ENCODE data around the gene TMEM161A. TPM values are rescaled to one million over a fixed set of nuclear protein-coding genes. Genes with fewer than 3 reads are reported as not detected.
A peak's percentile ranks its signal among the peaks of the same experiment; 100 is the strongest.

The TMEM161A gene
- total and polyA plus RNA-seq, 4 donors: 7.6 to 53.3 (median 14.9) TPM

DNA sequence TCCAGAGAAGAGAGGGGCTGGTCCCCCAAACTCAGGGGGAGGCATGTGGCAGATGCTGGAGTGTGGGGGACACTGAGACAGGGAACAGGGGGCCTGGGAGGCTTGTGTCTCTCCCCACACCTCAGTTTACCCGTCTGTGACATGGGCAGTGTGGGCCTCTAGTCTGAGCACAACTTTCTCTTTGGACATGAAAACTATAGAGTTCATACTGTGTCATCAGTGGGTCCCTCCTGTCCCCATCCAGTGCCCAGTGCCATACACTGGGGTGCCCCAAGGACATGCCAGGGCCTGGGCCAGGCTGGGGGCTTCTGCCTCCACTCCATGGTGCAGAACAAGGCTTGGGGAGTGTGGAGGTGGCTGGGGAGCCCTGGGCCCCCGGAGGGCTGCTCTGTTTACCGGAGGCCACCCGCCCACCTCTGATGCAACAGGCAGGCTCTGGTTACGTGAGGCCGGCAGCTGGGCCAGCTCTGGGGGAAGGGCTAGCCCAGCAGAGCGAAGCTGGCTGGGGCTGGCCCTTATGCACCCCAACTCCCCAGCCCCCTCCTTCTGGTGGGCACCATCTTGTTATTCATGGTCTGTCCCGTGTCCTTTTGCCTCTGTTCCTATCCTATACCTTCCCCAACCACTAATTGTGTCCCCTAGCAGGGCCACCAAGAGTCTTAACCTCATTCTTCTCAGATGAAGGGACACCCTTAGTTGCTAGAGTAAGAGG lies 33.7 kb upstream of the TMEM161A start:
- no peak for DNase-seq
- no peaks in the 10 kb centered on the region for H3K4me1 ChIP-seq (ENCODE audit: control insufficient read depth in 1 of 2, insufficient read depth in 2 of 2, low read length in 2 of 2)
- H3K4me3 ChIP-seq (ENCODE audit: low read length in 2 of 2): no peak overlapping the region
- 61 to 76% methylated on average over 8 of the region's 8 CpGs for WGBS, 2 donors
- no peaks in the 10 kb centered on the region for H3K27me3 ChIP-seq (ENCODE audit: control insufficient read depth in 1 of 2, insufficient read depth in 2 of 2, low read length in 1 of 2)
- no peaks in the 10 kb centered on the region for H3K9me3 ChIP-seq (ENCODE audit: control insufficient read depth, low read length)
- no peak overlapping the region for H3K27ac ChIP-seq (ENCODE audit: low read depth in 1 of 2, low read length in 2 of 2)
- no peaks in the 10 kb centered on the region for H3K36me3 ChIP-seq (ENCODE audit: control insufficient read depth in 1 of 2, insufficient read depth in 2 of 2, low read length in 1 of 2)
- intact Hi-C loops (cut with DNase I): no loop called here
- peak; percentile 30 for ATAC-seq (ENCODE audit: low FRiP score)

DNA sequence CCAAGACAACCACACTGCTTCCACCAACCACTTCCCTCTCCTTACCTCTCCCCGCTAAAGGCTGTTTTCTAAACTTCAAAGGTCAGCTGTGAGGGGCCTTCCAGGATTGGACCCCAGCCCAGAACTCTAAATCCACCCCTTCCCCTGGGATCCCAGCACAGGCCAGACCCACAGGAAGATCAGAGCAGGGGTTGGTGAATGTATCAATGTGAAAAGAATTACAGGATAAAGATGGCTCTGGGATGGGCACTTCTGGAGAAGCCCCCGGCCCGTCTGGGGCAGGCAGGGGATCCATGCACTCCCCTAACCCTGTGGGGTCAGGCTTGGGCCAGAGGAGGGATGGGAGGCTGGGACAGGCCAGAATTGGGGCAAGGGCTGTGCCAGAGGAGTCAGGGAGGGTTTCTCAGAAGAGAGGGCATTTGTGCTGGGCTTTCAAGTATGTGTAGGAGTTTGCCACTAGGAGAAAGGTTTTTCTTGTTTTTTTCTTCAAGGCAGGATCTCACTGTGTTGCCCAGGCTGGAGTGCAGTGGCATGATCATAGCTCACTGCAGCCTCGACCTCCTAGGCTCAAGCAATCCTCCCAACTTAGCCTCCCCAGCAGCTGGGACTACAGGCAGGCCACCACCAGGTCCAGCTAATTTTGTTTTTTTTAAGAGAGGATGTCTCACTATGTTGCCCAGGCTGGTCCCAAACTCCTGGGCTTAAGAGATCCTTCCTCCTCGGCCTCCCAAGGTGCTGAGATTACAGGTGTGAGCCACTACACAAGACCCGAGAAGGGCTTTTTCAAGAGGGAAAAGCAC lies 32.8 kb upstream of the TMEM161A start:
- no peaks in the 10 kb centered on the region for H3K4me1 ChIP-seq (ENCODE audit: control insufficient read depth in 1 of 2, insufficient read depth in 2 of 2, low read length in 2 of 2)
- H3K27me3 ChIP-seq (ENCODE audit: control insufficient read depth in 1 of 2, insufficient read depth in 2 of 2, low read length in 1 of 2): no peaks in the 10 kb centered on the region
- ATAC-seq (ENCODE audit: low FRiP score) (no peak), DNase-seq (no peak)
- no peaks in the 10 kb centered on the region for H3K36me3 ChIP-seq (ENCODE audit: control insufficient read depth in 1 of 2, insufficient read depth in 2 of 2, low read length in 1 of 2)
- intact Hi-C loops (cut with DNase I): no loop called here
- H3K9me3 ChIP-seq (ENCODE audit: control insufficient read depth, low read length): no peaks in the 10 kb centered on the region
- no peak overlapping the region for H3K4me3 ChIP-seq (ENCODE audit: low read length in 2 of 2)
- H3K27ac ChIP-seq (ENCODE audit: low read depth in 1 of 2, low read length in 2 of 2): no peak overlapping the region
- WGBS, 2 donors: 79 to 82% methylated on average over 6 of the region's 6 CpGs

DNA sequence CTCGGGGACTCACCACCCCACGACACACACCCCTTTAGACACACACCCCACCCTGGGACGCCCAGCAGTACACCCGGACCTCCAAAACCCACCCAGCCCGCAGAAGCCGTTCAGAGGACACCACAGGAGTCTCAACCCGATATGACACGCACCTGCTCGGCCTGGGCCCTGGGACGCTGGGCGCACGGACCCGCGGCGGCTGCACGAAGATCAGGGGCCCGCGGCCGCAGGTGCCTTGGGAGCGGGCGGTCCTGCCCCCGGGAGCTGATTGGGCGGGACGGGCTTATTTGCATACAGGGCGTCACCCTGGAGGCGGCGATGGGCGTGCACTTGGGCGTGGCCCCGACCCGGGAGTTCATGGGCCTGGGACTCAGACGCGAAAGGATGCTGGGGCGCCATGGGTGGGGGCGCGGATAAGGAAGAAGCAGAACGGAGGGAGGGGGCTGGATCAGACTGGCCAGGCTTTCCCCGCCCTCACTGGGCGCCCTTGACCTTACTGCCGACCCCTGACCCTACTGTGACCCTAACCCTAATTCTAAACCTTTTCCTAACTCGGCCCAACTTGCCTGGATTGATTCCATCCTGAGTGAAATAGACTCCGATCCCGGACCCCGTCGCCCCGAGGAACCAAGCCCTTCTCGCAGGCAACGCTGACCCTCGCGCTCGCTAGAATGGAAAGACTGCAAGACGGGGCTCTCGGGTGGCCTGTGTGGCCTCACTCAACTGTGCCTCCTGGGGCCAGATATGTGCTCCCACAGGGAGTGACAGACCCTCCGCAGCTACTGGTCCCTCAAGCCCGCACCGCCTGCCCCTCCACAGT lies 32.0 kb upstream of the TMEM161A start, which contains the start of gene MEF2B:
Gene MEF2B, minus strand, starts transcription at position 211 of the 820 bp plus-strand sequence. CDS start 19,528 bp downstream, outside the sequence.
- no peaks in the 10 kb centered on the region for H3K27me3 ChIP-seq (ENCODE audit: control insufficient read depth in 1 of 2, insufficient read depth in 2 of 2, low read length in 1 of 2)
- H3K9me3 ChIP-seq (ENCODE audit: control insufficient read depth, low read length): no peaks in the 10 kb centered on the region
- no peak within 1 kb of the TSS for H3K4me3 ChIP-seq (ENCODE audit: low read length in 2 of 2)
- no peaks in the 10 kb centered on the region for H3K36me3 ChIP-seq (ENCODE audit: control insufficient read depth in 1 of 2, insufficient read depth in 2 of 2, low read length in 1 of 2)
- WGBS, 2 donors: 11 to 12% methylated on average over 56 of the region's 56 CpGs
- intact Hi-C loops (cut with DNase I): no loop called here
- no peak within 1 kb of the TSS for H3K27ac ChIP-seq (ENCODE audit: low read depth in 1 of 2, low read length in 2 of 2)
- peak; percentile 84 for ATAC-seq (ENCODE audit: low FRiP score)
- no peaks in the 10 kb centered on the region for H3K4me1 ChIP-seq (ENCODE audit: control insufficient read depth in 1 of 2, insufficient read depth in 2 of 2, low read length in 2 of 2)
- peak; percentile 77 to 90 for DNase-seq

DNA sequence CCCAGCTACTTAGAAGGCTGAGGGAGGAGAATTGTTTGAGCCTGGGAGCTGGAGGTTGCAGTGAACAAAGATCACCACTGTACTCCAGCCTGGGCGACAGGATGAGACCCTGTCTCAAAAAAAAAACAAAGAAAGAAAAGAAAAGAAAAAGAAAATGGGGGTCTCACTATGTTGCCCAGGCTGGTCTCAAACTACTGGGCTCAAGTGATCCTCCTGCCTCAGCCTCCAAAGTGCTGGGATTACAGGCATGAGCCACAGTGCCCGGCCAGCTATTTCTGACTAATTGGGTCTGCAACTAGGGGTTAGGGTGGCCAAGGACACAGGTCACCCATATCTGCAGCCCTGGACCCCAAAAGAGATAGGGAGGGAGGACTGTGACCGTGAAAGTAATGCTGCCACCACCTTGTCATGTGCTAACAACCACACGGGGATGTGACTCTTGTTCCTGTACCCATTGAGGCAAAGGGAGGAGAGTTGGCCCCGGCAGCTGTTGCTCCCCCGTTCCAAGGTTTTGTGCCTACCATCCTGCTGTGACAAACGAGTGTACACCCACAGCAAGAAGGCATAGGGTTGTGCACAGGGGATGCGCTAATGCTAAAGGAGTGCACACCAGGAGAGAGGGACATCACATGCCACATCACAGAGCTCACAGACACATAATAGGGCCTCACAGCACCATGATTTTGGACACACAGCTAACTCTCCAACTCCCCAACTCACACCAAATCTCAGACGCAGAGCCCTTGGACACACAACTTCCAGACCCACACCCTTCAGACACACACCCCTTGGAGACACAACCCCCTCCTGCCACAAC lies 31.2 kb upstream of the TMEM161A start:
- 83 to 87% methylated on average over 9 of the region's 9 CpGs for WGBS, 2 donors
- intact Hi-C loops (cut with DNase I): no loop called here
- no peak overlapping the region for H3K27ac ChIP-seq (ENCODE audit: low read depth in 1 of 2, low read length in 2 of 2)
- H3K4me1 ChIP-seq (ENCODE audit: control insufficient read depth in 1 of 2, insufficient read depth in 2 of 2, low read length in 2 of 2): no peaks in the 10 kb centered on the region
- no peak overlapping the region for H3K4me3 ChIP-seq (ENCODE audit: low read length in 2 of 2)
- H3K9me3 ChIP-seq (ENCODE audit: control insufficient read depth, low read length): no peaks in the 10 kb centered on the region
- DNase-seq (no peak), ATAC-seq (ENCODE audit: low FRiP score) (no peak)
- H3K36me3 ChIP-seq (ENCODE audit: control insufficient read depth in 1 of 2, insufficient read depth in 2 of 2, low read length in 1 of 2): no peaks in the 10 kb centered on the region
- H3K27me3 ChIP-seq (ENCODE audit: control insufficient read depth in 1 of 2, insufficient read depth in 2 of 2, low read length in 1 of 2): no peaks in the 10 kb centered on the region

DNA sequence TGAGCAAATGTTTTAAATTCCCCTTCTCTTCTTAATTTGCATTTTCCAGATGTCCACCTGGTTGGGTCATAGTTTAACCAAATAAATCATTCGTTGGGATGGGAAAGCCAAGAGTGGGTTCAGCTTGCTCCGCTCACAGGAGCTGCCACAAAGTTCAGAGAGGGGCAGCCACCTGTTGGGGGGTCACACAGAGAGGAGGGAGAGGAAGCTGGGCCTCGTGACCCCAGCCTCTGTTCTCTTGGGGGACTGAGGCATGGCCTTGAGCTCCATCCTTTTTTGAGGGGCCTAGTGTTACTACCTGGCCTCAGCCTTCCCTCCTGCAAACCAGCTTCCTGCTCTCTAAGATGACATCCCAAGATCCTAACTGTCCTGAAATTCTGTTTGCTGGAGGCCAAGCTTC lies 29.3 kb upstream of the TMEM161A start:
- WGBS, 2 donors: 85 to 90% methylated on average over 3 of the region's 3 CpGs
- intact Hi-C loops (cut with DNase I): no loop called here
- Histone ChIP-seq H3K9me3 (ENCODE audit: control insufficient read depth, low read length) (no peaks in the 10 kb centered on the region), H3K4me3 (ENCODE audit: low read length in 2 of 2) (no peak overlapping the region), H3K27ac (ENCODE audit: low read depth in 1 of 2, low read length in 2 of 2) (no peak overlapping the region), H3K36me3 (ENCODE audit: control insufficient read depth in 1 of 2, insufficient read depth in 2 of 2, low read length in 1 of 2) (no peaks in the 10 kb centered on the region), H3K4me1 (ENCODE audit: control insufficient read depth in 1 of 2, insufficient read depth in 2 of 2, low read length in 2 of 2) (no peaks in the 10 kb centered on the region), H3K27me3 (ENCODE audit: control insufficient read depth in 1 of 2, insufficient read depth in 2 of 2, low read length in 1 of 2) (no peaks in the 10 kb centered on the region)
- no peak for DNase-seq
- ATAC-seq (ENCODE audit: low FRiP score): no peak

DNA sequence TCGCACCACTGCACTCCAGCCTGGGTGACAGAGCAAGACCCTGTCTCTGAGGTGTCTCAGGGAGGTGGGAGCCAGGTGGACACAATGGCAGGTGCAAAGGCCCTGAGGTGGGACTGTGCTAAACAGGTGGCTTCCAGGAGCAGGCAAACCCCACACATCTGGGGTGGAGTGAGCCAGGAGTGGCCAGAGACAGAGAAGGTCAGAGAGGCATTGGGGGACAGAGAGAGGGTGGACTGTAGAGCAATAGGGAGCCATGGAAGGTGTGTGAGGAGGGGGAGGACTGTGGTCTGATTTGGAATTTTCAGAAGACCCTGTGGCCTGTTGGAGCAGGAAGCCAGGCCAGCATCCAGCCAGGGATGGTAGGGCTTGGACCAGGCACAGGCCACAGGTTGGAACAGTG lies 27.1 kb upstream of the TMEM161A start:
- H3K27me3 ChIP-seq (ENCODE audit: control insufficient read depth in 1 of 2, insufficient read depth in 2 of 2, low read length in 1 of 2): no peaks in the 10 kb centered on the region
- no peak overlapping the region for H3K27ac ChIP-seq (ENCODE audit: low read depth in 1 of 2, low read length in 2 of 2)
- intact Hi-C loops (cut with DNase I): no loop called here
- ATAC-seq (ENCODE audit: low FRiP score) (no peak), DNase-seq (no peak)
- no peaks in the 10 kb centered on the region for H3K36me3 ChIP-seq (ENCODE audit: control insufficient read depth in 1 of 2, insufficient read depth in 2 of 2, low read length in 1 of 2)
- H3K4me3 ChIP-seq (ENCODE audit: low read length in 2 of 2): no peak overlapping the region
- WGBS, 2 donors: 97 to 100% methylated on average over 1 of the region's 1 CpG
- H3K9me3 ChIP-seq (ENCODE audit: control insufficient read depth, low read length): no peaks in the 10 kb centered on the region
- no peaks in the 10 kb centered on the region for H3K4me1 ChIP-seq (ENCODE audit: control insufficient read depth in 1 of 2, insufficient read depth in 2 of 2, low read length in 2 of 2)

DNA sequence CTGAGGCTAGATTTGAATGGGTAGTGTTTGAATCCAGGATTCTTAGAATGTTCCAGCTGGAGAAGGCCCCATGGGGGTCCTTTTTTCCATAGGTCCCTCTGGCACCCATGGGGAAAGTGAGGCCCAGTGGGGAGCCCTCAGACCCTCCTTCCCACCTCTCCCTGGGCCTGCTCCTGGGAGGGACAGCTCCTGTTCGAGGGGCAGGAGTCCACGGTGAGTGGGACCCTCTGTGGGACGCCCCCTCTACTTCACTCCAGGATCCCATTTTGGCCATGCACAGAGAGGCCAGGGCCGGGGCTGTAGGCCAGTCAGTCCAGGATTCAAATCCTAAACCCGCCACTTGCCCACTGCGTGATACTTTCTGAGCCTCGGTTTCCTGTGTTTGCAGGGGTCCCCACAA lies 24.2 kb upstream of the TMEM161A start:
- no peaks in the 10 kb centered on the region for H3K36me3 ChIP-seq (ENCODE audit: control insufficient read depth in 1 of 2, insufficient read depth in 2 of 2, low read length in 1 of 2)
- H3K4me1 ChIP-seq (ENCODE audit: control insufficient read depth in 1 of 2, insufficient read depth in 2 of 2, low read length in 2 of 2): no peaks in the 10 kb centered on the region
- DNase-seq (no peak), ATAC-seq (ENCODE audit: low FRiP score) (no peak)
- H3K4me3 ChIP-seq (ENCODE audit: low read length in 2 of 2): no peak overlapping the region
- 90 to 92% methylated on average over 6 to 7 of the region's 7 CpGs for WGBS, 2 donors
- H3K27me3 ChIP-seq (ENCODE audit: control insufficient read depth in 1 of 2, insufficient read depth in 2 of 2, low read length in 1 of 2): no peaks in the 10 kb centered on the region
- no peaks in the 10 kb centered on the region for H3K9me3 ChIP-seq (ENCODE audit: control insufficient read depth, low read length)
- intact Hi-C loops (cut with DNase I): no loop called here
- H3K27ac ChIP-seq (ENCODE audit: low read depth in 1 of 2, low read length in 2 of 2): no peak overlapping the region

DNA sequence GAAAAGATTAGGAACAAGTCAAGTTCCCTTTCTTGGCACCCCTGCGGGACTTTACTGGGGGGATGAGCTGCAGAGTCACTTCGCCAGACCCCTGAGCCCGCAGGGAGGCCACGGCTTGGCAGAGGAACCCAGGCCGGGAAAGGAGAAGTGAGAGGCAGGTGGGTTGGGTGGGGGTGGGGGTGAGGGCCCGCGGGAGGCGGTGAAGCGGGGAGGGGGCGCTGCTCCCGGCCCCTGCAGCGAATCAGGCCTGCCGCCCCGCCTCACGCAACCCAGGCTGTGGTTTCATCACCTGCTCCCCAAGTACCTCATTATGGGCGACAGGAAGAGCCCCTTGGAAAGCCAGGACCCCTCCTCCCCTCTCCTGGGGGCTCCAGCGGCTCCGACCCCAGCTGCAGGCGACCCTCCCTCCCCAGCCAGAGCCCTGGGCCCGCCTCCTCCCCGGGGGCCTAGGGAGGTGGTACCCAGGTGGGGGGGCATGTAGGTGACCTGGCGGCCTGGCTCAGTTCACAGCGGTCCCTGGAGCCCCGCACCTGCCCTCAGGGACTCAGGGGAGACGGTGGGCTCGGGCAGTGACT lies 22.3 kb upstream of the TMEM161A start:
- H3K4me3 ChIP-seq (ENCODE audit: low read length in 2 of 2): no peak overlapping the region
- 58 to 64% methylated on average over 17 to 26 of the region's 26 CpGs for WGBS, 2 donors
- intact Hi-C loops (cut with DNase I): no loop called here
- H3K27ac ChIP-seq (ENCODE audit: low read depth in 1 of 2, low read length in 2 of 2): no peak overlapping the region
- ATAC-seq (ENCODE audit: low FRiP score) (no peak), DNase-seq (no peak)
- H3K4me1 ChIP-seq (ENCODE audit: control insufficient read depth in 1 of 2, insufficient read depth in 2 of 2, low read length in 2 of 2): no peaks in the 10 kb centered on the region
- no peaks in the 10 kb centered on the region for H3K27me3 ChIP-seq (ENCODE audit: control insufficient read depth in 1 of 2, insufficient read depth in 2 of 2, low read length in 1 of 2)
- no peaks in the 10 kb centered on the region for H3K36me3 ChIP-seq (ENCODE audit: control insufficient read depth in 1 of 2, insufficient read depth in 2 of 2, low read length in 1 of 2)
- no peaks in the 10 kb centered on the region for H3K9me3 ChIP-seq (ENCODE audit: control insufficient read depth, low read length)

Measured in aorta (tissue), 5 donors.